A673 (cell line): ENCODE measurements around the gene KIF22. TPM values are rescaled to one million over a fixed set of nuclear protein-coding genes. Genes with fewer than 3 reads are reported as not detected.
"Not testable (repeated sequence)": the region's sequence is repeated elsewhere in the genome, so short reads cannot be mapped to it uniquely, and the experiment has no call there.

Experiments used
- BruUV-seq: library from RNA; stranded (reverse); fragments of 400-500 nt; replicated peaks from 2 replicates; lab custom pipeline; 2021; lab: Mats Ljungman, UMichigan
- CTCF ChIA-PET: fragments of 300-600 bp; sonication (Branson Sonifier 250); formaldehyde crosslinking; loops from one replicate; lab custom pipeline; 2022; ENCODE audit warnings: antibody characterized with exemption; lab: Charles Lee
- POLR2A ChIA-PET: fragments of 300-600 bp; sonication (Branson Sonifier 250); formaldehyde crosslinking; loops from one replicate; lab custom pipeline; 2022; ENCODE audit warnings: antibody characterized with exemption; ENCODE audit not compliant: low non-redundant PET; lab: Charles Lee
- DNase-seq: peaks from one replicate; pipeline ENCODE4 v3.0.0-alpha.2; 2015; ENCODE audit warnings: low spot score
- H3K27ac ChIP-seq: fragments of 200-600 bp; sonication (generic); 2 replicates; pipeline ENCODE4 v1.5.1; 2016; ENCODE audit warnings: mixed run types, low read depth, mild to moderate bottlenecking, mixed read lengths, antibody characterized with exemption, low read length; ENCODE audit not compliant: poor library complexity, severe bottlenecking
- H3K27me3 ChIP-seq: fragments of 200-600 bp; sonication (generic); replicated peaks from 2 replicates; pipeline ENCODE4 v1.6.1; 2017; ENCODE audit warnings: mixed run types, low read depth, mild to moderate bottlenecking, mixed read lengths, antibody characterized with exemption, low read length; ENCODE audit not compliant: insufficient read depth, poor library complexity
- H3K36me3 ChIP-seq: fragments of 200-600 bp; sonication (generic); 2 replicates; pipeline ENCODE4 v1.6.1; 2016; ENCODE audit warnings: mixed run types, mild to moderate bottlenecking, mixed read lengths, antibody characterized with exemption, low read length; ENCODE audit not compliant: insufficient read depth, poor library complexity, severe bottlenecking
- H3K4me1 ChIP-seq: fragments of 200-600 bp; sonication (generic); 2 replicates; pipeline ENCODE4 v1.6.1; 2017; ENCODE audit warnings: mixed run types, mild to moderate bottlenecking, mixed read lengths, antibody characterized with exemption, low read length; ENCODE audit not compliant: insufficient read depth, poor library complexity, severe bottlenecking
- H3K4me3 ChIP-seq: fragments of 200-600 bp; sonication (generic); 2 replicates; pipeline ENCODE4 v1.5.1; 2016; ENCODE audit warnings: low read depth, mixed run types, mild to moderate bottlenecking, mixed read lengths, low read length; ENCODE audit not compliant: poor library complexity, severe bottlenecking
- H3K9me3 ChIP-seq: fragments of 200-600 bp; sonication (generic); 2 replicates; pipeline ENCODE4 v1.6.1; 2016; ENCODE audit warnings: mixed run types, low read depth, mild to moderate bottlenecking, mixed read lengths, antibody characterized with exemption, low read length; ENCODE audit not compliant: poor library complexity, severe bottlenecking
- EZH2 ChIP-seq: fragments of 200-600 bp; sonication (generic); IDR thresholded peaks from 2 replicates; pipeline ENCODE4 v1.6.1; 2017; ENCODE audit warnings: borderline replicate concordance, low read depth, mild to moderate bottlenecking, mixed read lengths, antibody characterized with exemption, low read length; ENCODE audit not compliant: poor library complexity, severe bottlenecking
- intact Hi-C: fragments of 100-400 bp; cut with micrococcal nuclease; formaldehyde crosslinking; loops from one replicate; pipeline ENCODE4 v1.10.0; 2022; ENCODE audit not compliant: unreplicated experiment
- total RNA-seq: library from RNA; stranded (reverse); gene quantifications from 2 replicates; pipeline ENCODE4 v1.2.3, GENCODE V29; 2021
- TF ChIP-seq, protein P1 (sequence below): fragments of 300-800, 200-600 bp; sonication (generic); conservative IDR thresholded peaks from 2 replicates; pipeline ENCODE4 v1.5.1; 2017; ENCODE audit warnings: low read depth, mild to moderate bottlenecking, antibody characterized with exemption, low read length, moderate library complexity, mixed read lengths

KIF22 gene
- total RNA-seq, 1 experiment from 2014 or later = 171 TPM

DNA sequence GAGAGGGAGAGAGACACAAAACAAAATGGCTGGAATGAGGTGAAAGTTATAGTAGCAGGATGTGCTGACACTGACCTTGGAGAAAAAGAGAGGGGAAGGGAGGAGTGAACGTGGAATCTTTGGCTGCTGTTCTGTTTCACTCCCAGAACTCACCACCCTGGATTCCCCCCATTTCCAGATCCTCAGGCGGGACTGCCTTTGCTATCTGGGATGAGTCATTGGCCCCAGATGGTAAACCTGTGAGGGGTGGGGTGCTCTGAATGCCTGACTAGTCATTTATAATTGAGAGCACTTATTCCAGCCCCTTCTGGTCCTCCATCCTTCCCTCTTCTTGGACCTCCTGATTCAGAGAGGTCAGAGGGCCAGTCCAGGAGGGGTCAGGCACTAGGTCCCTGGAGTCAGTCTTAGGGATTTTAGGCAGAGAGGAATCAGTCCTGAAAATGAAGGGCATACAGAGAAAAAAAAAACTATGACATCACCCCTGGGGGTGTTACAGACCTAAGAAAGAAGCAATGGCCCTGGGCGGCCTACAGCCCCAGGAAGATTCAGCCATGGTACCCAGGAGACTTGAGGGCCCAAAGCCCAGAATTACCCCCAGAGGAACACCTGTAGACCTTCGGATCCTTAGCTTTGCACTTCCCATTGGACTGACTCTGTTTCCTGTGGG lies 14.7 kb upstream of the KIF22 start:
- no peak for DNase-seq
- no peak for TF ChIP-seq EZH2
- TF ChIP-seq, protein P1, sequence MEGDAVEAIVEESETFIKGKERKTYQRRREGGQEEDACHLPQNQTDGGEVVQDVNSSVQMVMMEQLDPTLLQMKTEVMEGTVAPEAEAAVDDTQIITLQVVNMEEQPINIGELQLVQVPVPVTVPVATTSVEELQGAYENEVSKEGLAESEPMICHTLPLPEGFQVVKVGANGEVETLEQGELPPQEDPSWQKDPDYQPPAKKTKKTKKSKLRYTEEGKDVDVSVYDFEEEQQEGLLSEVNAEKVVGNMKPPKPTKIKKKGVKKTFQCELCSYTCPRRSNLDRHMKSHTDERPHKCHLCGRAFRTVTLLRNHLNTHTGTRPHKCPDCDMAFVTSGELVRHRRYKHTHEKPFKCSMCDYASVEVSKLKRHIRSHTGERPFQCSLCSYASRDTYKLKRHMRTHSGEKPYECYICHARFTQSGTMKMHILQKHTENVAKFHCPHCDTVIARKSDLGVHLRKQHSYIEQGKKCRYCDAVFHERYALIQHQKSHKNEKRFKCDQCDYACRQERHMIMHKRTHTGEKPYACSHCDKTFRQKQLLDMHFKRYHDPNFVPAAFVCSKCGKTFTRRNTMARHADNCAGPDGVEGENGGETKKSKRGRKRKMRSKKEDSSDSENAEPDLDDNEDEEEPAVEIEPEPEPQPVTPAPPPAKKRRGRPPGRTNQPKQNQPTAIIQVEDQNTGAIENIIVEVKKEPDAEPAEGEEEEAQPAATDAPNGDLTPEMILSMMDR = no peak
- H3K4me3 ChIP-seq = no peak overlapping the region
- ChIA-PET CTCF (no interaction called here), POLR2A (no interaction called here)
- intact Hi-C loops = no loop called here
- no peaks in the 10 kb centered on the region for H3K4me1 ChIP-seq
- H3K27me3 ChIP-seq = no peaks in the 10 kb centered on the region
- no peaks in the 10 kb centered on the region for H3K36me3 ChIP-seq
- H3K9me3 ChIP-seq = no peaks in the 10 kb centered on the region
- no peak overlapping the region for H3K27ac ChIP-seq
- BruUV-seq = no TSS peak

- no peaks in the 10 kb centered on the region for H3K36me3 ChIP-seq
- no peaks in the 10 kb centered on the region for H3K9me3 ChIP-seq
- no TSS peak for BruUV-seq
- intact Hi-C loops = no loop called here
- no peaks in the 10 kb centered on the region for H3K27me3 ChIP-seq
- ChIA-PET POLR2A (no interaction called here), CTCF (no interaction called here)
- no peak for TF ChIP-seq EZH2
- TF ChIP-seq, protein P1 = no peak
- no peak for DNase-seq
- no peak within 1 kb of the TSS for H3K27ac ChIP-seq
- no peaks in the 10 kb centered on the region for H3K4me1 ChIP-seq
- no peak within 1 kb of the TSS for H3K4me3 ChIP-seq
These were observed 12.8 kb upstream of the KIF22 start, which contains the start of gene ZG16 for GRCh38 chr16:29777576-29778350. Gene ZG16 (plus strand): TSS chr16:29778256. CDS start chr16:29779267, 1,011 bp downstream.

GRCh38 chr16:29779474-29779873 lies 11.1 kb upstream of the KIF22 start:
- H3K4me3 ChIP-seq = no peak overlapping the region
- H3K9me3 ChIP-seq = no peaks in the 10 kb centered on the region
- H3K36me3 ChIP-seq = no peaks in the 10 kb centered on the region
- intact Hi-C loops = no loop called here
- no TSS peak for BruUV-seq
- no peaks in the 10 kb centered on the region for H3K4me1 ChIP-seq
- POLR2A ChIA-PET = no interaction called here
- H3K27me3 ChIP-seq = no peaks in the 10 kb centered on the region
- no peak for DNase-seq
- CTCF ChIA-PET = no interaction called here
- TF ChIP-seq EZH2 = no peak
- TF ChIP-seq, protein P1 = no peak
- no peak overlapping the region for H3K27ac ChIP-seq

DNA sequence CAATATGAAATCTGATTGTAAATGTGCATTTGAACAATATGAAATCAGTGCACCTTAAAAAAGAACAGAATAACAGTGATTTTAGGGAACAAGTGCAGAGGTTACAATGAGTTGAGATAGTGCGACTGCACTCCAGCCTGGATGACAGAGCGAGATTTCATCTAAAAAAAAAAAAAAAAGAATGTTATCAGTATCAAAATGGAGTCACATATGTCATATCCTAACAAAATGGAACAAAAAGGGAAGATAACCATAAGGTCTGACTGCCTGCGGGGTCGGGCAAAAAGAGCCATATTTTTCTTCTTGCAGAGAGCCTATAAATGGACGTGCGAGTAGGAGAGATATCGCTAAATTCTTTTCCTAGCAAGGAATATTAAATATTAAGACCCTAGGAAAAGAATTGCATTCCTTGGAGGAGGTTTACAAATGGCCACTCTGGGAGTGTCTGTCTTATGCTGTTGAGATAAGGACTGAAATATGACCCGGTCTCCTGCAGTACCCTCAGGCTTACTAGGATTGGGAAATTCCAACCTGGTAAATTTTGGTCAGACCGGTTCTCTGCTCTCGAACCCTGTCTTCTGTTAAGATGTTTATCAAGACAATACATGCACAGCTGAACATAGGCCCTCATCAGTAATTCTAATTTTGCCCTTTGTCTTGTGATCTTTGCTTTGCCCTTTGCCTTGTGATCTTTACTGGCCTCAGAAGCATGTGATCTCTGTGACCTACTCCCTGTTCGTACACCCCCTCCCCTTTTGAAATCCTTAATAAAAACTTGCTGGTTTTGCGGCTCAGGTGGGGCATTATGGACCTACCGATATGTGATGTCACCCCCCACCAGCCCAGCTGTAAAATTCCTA lies 7.2 kb upstream of the KIF22 start:
- H3K9me3 ChIP-seq, H3K27me3 ChIP-seq, DNase-seq, H3K4me3 ChIP-seq, POLR2A ChIA-PET, H3K4me1 ChIP-seq, H3K27ac ChIP-seq, CTCF ChIA-PET, intact Hi-C loops, BruUV-seq, H3K36me3 ChIP-seq: not testable (repeated sequence)
